ENCODE data around the gene ZBTB8A.

DNA sequence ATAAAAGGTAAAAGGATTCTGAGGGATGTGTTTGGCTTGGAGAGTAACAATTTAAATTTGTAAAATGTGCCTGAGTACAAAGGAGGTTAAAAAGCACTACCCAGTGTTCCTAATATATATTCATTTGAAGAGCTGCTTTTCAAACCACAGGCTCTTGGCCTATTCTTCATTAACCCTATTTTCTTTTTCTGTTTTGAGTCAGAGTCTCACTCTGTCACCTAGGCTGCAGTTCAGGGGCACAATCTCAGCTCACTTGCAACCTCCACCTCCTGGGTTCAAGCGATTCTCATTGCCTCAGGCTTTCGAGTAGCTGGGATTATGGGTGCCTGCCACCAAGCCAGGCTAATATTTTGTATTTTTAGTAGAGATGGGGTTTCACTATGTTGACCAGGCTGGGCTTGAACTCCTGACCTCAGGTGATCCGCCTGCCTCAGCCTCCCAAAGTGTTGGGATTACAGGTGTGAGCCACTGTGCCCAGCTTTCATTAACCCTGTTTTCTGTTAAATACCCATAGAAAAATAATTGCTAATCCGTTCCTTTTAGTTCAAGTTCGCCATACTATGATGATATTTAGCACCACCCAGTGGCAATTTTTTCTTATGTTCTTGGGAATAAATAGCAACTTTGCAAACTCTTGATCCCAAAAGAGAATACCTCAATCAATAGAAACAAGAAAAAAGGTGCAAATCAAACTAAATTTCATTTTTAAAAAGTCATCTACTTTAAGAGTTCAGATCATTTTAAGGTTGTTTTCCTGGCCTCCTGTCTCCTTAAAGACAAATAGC is 80.7 kb downstream of the ZBTB8A start:
- TF ChIP-seq MXI1 (IDR thresholded peaks at IDR 0.05; ENCODE audit: low read depth, low read length): no peak
- no peak for TF ChIP-seq CHD2 (IDR thresholded peaks at IDR 0.05; ENCODE audit: low read length, partially characterized antibody)
- TF ChIP-seq, protein P1, sequence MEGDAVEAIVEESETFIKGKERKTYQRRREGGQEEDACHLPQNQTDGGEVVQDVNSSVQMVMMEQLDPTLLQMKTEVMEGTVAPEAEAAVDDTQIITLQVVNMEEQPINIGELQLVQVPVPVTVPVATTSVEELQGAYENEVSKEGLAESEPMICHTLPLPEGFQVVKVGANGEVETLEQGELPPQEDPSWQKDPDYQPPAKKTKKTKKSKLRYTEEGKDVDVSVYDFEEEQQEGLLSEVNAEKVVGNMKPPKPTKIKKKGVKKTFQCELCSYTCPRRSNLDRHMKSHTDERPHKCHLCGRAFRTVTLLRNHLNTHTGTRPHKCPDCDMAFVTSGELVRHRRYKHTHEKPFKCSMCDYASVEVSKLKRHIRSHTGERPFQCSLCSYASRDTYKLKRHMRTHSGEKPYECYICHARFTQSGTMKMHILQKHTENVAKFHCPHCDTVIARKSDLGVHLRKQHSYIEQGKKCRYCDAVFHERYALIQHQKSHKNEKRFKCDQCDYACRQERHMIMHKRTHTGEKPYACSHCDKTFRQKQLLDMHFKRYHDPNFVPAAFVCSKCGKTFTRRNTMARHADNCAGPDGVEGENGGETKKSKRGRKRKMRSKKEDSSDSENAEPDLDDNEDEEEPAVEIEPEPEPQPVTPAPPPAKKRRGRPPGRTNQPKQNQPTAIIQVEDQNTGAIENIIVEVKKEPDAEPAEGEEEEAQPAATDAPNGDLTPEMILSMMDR (IDR thresholded peaks at IDR 0.05): peak; percentile 34

Data from SK-N-SH (cell line).